Gastroesophageal sphincter (tissue), 3 donors: ENCODE results near the gene CTCFL.

Experiments used
- POLR2A ChIP-seq, 2 donors: fragments of 450-650 bp; IDR thresholded peaks; one replicate each; pipeline ENCODE4 v1.6.1; 2017; ENCODE audit warnings: antibody characterized with exemption in 2 of 2, mild to moderate bottlenecking in 2 of 2, moderate library complexity in 1 of 2
- TF ChIP-seq, protein P1 (sequence below), 4 experiments: fragments of 200-600 bp in 2 of 4; fragments of 450-650 bp in 2 of 4; sonication (generic) in 1 of 4; IDR thresholded peaks; one replicate each; pipeline ENCODE4 v1.5.1; 2017 to 2019; ENCODE audit warnings: antibody characterized with exemption in 4 of 4, mild to moderate bottlenecking in 2 of 4, moderate library complexity in 2 of 4

DNA sequence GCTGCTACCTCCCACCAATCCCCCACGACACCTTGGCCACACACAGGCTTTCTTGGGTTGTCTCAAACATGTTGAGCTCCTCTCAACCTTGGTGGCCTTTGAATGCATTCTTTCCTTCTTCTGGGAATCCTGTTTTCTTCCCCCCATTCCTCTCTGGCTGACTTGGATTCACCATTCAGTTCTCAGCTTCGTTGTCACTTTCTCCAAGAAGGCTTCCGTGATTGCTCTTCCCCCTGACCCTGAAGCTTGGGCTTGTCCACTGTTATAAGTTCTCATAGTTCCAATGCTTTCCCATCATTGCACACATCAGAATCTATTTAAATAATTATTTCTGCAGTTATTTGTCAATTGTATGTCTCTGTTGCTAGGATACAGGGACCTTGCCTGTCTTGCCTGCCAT is 69.6 kb downstream of the CTCFL start:
- TF ChIP-seq, protein P1, sequence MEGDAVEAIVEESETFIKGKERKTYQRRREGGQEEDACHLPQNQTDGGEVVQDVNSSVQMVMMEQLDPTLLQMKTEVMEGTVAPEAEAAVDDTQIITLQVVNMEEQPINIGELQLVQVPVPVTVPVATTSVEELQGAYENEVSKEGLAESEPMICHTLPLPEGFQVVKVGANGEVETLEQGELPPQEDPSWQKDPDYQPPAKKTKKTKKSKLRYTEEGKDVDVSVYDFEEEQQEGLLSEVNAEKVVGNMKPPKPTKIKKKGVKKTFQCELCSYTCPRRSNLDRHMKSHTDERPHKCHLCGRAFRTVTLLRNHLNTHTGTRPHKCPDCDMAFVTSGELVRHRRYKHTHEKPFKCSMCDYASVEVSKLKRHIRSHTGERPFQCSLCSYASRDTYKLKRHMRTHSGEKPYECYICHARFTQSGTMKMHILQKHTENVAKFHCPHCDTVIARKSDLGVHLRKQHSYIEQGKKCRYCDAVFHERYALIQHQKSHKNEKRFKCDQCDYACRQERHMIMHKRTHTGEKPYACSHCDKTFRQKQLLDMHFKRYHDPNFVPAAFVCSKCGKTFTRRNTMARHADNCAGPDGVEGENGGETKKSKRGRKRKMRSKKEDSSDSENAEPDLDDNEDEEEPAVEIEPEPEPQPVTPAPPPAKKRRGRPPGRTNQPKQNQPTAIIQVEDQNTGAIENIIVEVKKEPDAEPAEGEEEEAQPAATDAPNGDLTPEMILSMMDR (IDR thresholded peaks at IDR 0.05) = no peak
- no peak for TF ChIP-seq POLR2A (IDR thresholded peaks at IDR 0.05)
